Measurements from ENCODE around the gene TMEM119.
"Not testable (repeated sequence)": the region's sequence is repeated elsewhere in the genome, so short reads cannot be mapped to it uniquely, and the experiment has no call there.

Gene TMEM119

GRCh38 chr12:108633534-108634248 lies 35.8 kb upstream of the TMEM119 start, which contains the start of gene SELPLG:
TSS of gene SELPLG (minus strand) at chr12:108633894. CDS start at chr12:108624307, 9,587 bp downstream.
- DNase-seq: no peak

GRCh38 chr12:108633081-108633533 lies 35.2 kb upstream of the TMEM119 start:
- no peak for DNase-seq

GRCh38 chr12:108631261-108631660 lies 33.4 kb upstream of the TMEM119 start:
- DNase-seq: not testable (repeated sequence)

GRCh38 chr12:108630481-108631207 lies 32.8 kb upstream of the TMEM119 start:
- DNase-seq: no peak

- no peak for DNase-seq
Observed at GRCh38 chr12:108629824-108630476, 32.1 kb upstream of the TMEM119 start.

- DNase-seq: no peak
Observed at GRCh38 chr12:108629151-108629550, 31.3 kb upstream of the TMEM119 start.

GRCh38 chr12:108627134-108627920 lies 29.4 kb upstream of the TMEM119 start:
- DNase-seq: no peak

GRCh38 chr12:108625228-108625627 lies 27.3 kb upstream of the TMEM119 start:
- DNase-seq: no peak

GRCh38 chr12:108623577-108623976 lies 25.7 kb upstream of the TMEM119 start:
- DNase-seq: no peak

- no peak for DNase-seq
Observed at GRCh38 chr12:108622921-108623514, 25.1 kb upstream of the TMEM119 start.

- peak in 1 of 2 experiments; percentile 44 for DNase-seq
Observed at GRCh38 chr12:108622421-108622820, 24.5 kb upstream of the TMEM119 start.

GRCh38 chr12:108621161-108621560 lies 23.3 kb upstream of the TMEM119 start:
- DNase-seq: no peak

- DNase-seq: no peak
Observed at GRCh38 chr12:108620236-108620879, 22.5 kb upstream of the TMEM119 start.

- DNase-seq: no peak
Observed at GRCh38 chr12:108619369-108620160, 21.7 kb upstream of the TMEM119 start.

GRCh38 chr12:108618953-108619274 lies 21.0 kb upstream of the TMEM119 start:
- DNase-seq: not testable (repeated sequence)

- DNase-seq: peak; percentile 75 to 78
Observed at GRCh38 chr12:108618079-108618952, 20.4 kb upstream of the TMEM119 start.

GRCh38 chr12:108616941-108617858 lies 19.3 kb upstream of the TMEM119 start:
- DNase-seq: no peak

GRCh38 chr12:108616359-108616758 lies 18.5 kb upstream of the TMEM119 start:
- no peak for DNase-seq

GRCh38 chr12:108615918-108616317 lies 18.0 kb upstream of the TMEM119 start:
- DNase-seq: no peak
